ENCODE measurements around the gene ZNF324B. TPM values are rescaled to one million over a fixed set of nuclear protein-coding genes. Genes with fewer than 3 reads are reported as not detected.
"Not testable (repeated sequence)": the region's sequence is repeated elsewhere in the genome, so short reads cannot be mapped to it uniquely, and the experiment has no call there.

Gene ZNF324B
- 10 to 100 TPM in 3 of 6 donors, 1 to 10 TPM in 3; 6.9 to 18.9 (median 9.8) TPM for total RNA-seq

DNA sequence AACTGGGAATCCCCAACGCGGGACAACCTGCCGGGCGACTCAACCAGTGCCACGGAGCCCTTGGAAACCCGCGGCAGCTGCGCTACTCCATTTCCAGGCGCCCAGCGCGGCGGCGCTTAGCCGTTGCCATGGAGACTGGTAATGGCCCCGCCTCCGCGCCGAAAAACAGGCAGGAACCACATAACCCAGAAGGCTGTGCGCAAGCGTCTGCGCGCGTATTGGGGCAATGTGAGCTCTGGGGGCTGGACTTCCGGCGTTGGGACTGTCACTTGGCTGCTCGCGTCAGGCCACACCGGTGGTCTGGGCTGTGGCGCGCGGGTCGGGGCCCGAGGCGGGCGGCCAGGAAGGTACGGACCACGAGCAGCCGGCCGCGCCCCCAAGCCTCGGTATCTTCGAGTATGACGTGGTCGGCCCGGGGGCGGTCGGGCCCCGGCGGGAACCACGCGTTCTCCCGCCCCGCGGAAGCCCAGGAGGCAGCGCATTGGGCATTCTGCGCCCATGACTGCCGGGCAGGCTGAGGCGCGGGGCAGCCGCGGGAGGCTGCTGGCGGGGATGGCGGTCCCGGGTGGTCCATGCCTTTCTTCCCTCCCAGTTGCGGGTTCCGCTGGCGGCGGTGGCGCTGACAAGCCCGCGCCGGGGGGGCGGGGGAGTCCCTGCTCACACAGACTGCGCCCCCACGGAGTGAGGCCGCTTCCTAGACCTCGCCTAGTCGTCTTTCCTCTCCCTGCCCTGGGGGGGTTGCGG lies at the start of gene ZNF324B:
TSS of gene ZNF324B (plus strand) at position 265 of the 744 bp plus-strand sequence. CDS start 2,080 bp downstream, outside the sequence.
- WGBS, 2 donors: 0% methylated on average over 4 to 18 of the region's 79 CpGs
- peak; percentile 96 to 98 for DNase-seq
- Histone ChIP-seq H3K4me3 (peak within 1 kb of the TSS; percentile 64 to 99 (median 98)), H3K9me3 (peaks cover 0 to 8% (median 3%) of the 10 kb centered on the region in 4 donors), H3K36me3 (peaks cover 4 to 25% (median 13%) of the 10 kb centered on the region in 4 donors), H3K27ac (peak within 1 kb of the TSS in 3 of 4 donors; percentile 60 to 73 (median 62)), H3K27me3 (no peaks in the 10 kb centered on the region), H3K4me1 (peaks cover 6 to 12% (median 7%) of the 10 kb centered on the region in 4 donors)
- TF ChIP-seq CTCF (IDR thresholded peaks at IDR 0.05) (peak in 1 of 6 experiments; percentile 17), EP300 (IDR thresholded peaks at IDR 0.05) (no peak), POLR2A (IDR thresholded peaks at IDR 0.05) (peak in 2 of 4 donors; percentile 29 to 75), POLR2AphosphoS5 (IDR thresholded peaks at IDR 0.05) (peak; percentile 69 to 73)
- peak; percentile 97 to 99 for ATAC-seq (ENCODE audit: low FRiP score in 2 of 2)

DNA sequence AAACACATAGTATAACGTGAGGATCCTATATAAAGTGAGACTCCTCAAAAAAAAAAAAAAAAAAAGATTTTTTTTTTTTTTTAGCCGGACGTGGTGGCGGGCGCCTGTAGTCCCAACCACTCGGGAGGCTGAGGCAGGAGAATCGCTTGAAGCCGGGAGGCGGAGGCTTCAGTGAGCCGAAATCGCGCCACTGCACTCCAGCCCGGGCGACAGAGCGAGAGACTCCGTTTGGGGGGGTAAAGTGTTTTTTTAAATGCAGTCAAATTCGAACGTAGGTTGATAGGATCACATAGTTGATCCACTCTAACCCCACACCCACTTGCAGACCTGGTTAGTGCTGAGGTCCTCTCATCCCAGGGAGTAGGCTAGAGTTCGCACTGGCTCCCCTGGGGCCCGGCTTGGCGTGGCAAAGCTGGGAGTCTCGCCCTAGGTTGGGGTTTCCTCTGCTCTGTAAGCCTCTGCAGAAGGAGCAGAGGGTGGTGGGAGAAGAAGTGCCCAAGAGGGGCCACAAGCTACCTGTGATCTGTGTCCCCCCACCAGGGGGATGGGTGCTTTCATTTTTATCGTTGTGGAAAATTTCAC lies 49.5 kb upstream of the ZNF324B start:
- 23 to 29% methylated on average over 21 to 23 of the region's 23 CpGs for WGBS, 2 donors
- no peaks in the 10 kb centered on the region for H3K9me3 ChIP-seq
- DNase-seq (peak in 1 of 2 donors; percentile 54), ATAC-seq (ENCODE audit: low FRiP score in 2 of 2) (no peak)
- H3K36me3 ChIP-seq: no peaks in the 10 kb centered on the region
- peaks cover 15 to 24% (median 18%) of the 10 kb centered on the region in 4 donors for H3K4me1 ChIP-seq
- TF ChIP-seq EP300 (IDR thresholded peaks at IDR 0.05) (no peak), POLR2AphosphoS5 (IDR thresholded peaks at IDR 0.05) (no peak), POLR2A (IDR thresholded peaks at IDR 0.05) (no peak), CTCF (IDR thresholded peaks at IDR 0.05) (no peak)
- peaks cover 0 to 2% (median 0%) of the 10 kb centered on the region in 4 donors for H3K27me3 ChIP-seq
- H3K4me3 ChIP-seq: peak overlapping the region in 3 of 4 donors; percentile 57 to 70 (median 67)
- H3K27ac ChIP-seq: peak overlapping the region; percentile 64 to 85 (median 70)

DNA sequence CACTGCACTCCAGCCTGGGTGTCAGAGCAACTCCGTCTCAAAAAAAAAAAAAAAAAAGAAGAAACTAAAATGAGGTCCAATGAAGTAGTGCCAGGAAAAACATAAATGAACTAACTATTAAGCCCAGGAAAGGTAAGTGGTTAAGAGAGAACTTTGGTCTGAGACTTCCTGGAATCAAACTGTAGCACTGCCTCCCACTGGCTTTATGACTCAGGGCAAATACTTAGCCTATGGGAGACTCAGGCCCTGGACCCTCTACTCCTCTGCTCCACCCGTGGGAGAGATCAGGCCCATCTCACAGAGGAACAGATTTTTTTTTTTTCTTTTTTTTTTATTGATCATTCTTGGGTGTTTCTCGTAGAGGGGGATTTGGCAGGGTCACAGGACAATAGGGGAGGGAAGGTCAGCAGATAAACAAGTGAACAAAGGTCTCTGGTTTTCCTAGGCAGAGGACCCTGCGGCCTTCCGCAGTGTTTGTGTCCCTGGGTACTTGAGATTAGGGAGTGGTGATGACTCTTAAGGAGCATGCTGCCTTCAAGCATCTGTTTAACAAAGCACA lies 47.4 kb upstream of the ZNF324B start:
- not testable (repeated sequence) for H3K27me3 ChIP-seq; ATAC-seq (ENCODE audit: low FRiP score in 2 of 2); H3K9me3 ChIP-seq; DNase-seq; H3K27ac ChIP-seq; H3K4me3 ChIP-seq; H3K36me3 ChIP-seq
- peaks cover 24 to 35% (median 27%) of the 10 kb centered on the region in 4 donors for H3K4me1 ChIP-seq
- WGBS, 2 donors: 67 to 72% methylated on average over 5 of the region's 5 CpGs

- Histone ChIP-seq H3K4me3 (peak overlapping the region in 3 of 4 donors; percentile 75 to 86 (median 78)), H3K9me3 (no peaks in the 10 kb centered on the region), H3K27me3 (no peaks in the 10 kb centered on the region), H3K36me3 (no peaks in the 10 kb centered on the region), H3K27ac (peak overlapping the region in 3 of 4 donors; percentile 78 to 91 (median 88)), H3K4me1 (peaks cover 21 to 33% (median 25%) of the 10 kb centered on the region in 4 donors)
- TF ChIP-seq EP300 (IDR thresholded peaks at IDR 0.05) (no peak), CTCF (IDR thresholded peaks at IDR 0.05) (peak in 3 of 6 experiments; percentile 27 to 33 (median 28)), POLR2A (IDR thresholded peaks at IDR 0.05) (no peak), POLR2AphosphoS5 (IDR thresholded peaks at IDR 0.05) (no peak)
- ATAC-seq (ENCODE audit: low FRiP score in 2 of 2) (no peak), DNase-seq (no peak)
- WGBS, 2 donors: 67 to 87% methylated on average over 6 to 10 of the region's 10 CpGs
Measured at GRCh38 chr19:58406818-58407657, 44.4 kb upstream of the ZNF324B start.
